HepG2 (cell line): Measurements from ENCODE around the gene UBE2N. TPM values are rescaled to one million over a fixed set of nuclear protein-coding genes. Genes with fewer than 3 reads are reported as not detected.

Source experiments
- AHR ChIP-seq: IDR thresholded peaks from 2 replicates; pipeline ENCODE4 v1.6.1; 2018; ENCODE audit warnings: missing genetic modification reagents, missing compliant biosample characterization
- CBX5 ChIP-seq: sonication (generic); formaldehyde crosslinking; IDR thresholded peaks from 2 replicates; pipeline ENCODE4 v1.4.0; 2020; ENCODE audit warnings: missing genetic modification reagents, borderline replicate concordance
- FOXA3 ChIP-seq: IDR thresholded peaks from 2 replicates; pipeline ENCODE4 v1.6.1; 2016; ENCODE audit warnings: missing genetic modification reagents, missing compliant biosample characterization
- FOXJ3 ChIP-seq: sonication (generic); formaldehyde crosslinking; IDR thresholded peaks from 2 replicates; pipeline ENCODE4 v1.4.0; 2020; ENCODE audit warnings: missing genetic modification reagents, mild to moderate bottlenecking, borderline replicate concordance
- HIVEP1 ChIP-seq: sonication (generic); formaldehyde crosslinking; IDR thresholded peaks from 2 replicates; pipeline ENCODE4 v1.4.0; 2020; ENCODE audit warnings: mild to moderate bottlenecking, missing genetic modification reagents
- IKZF5 ChIP-seq: IDR thresholded peaks from 2 replicates; pipeline ENCODE4 v1.6.1; 2018; ENCODE audit warnings: missing genetic modification reagents, mild to moderate bottlenecking, missing compliant biosample characterization
- KAT8 ChIP-seq: IDR thresholded peaks from 2 replicates; pipeline ENCODE4 v1.6.1; 2016; ENCODE audit warnings: missing genetic modification reagents, missing compliant biosample characterization
- KMT2B ChIP-seq: IDR thresholded peaks from 2 replicates; pipeline ENCODE4 v1.6.1; 2016; ENCODE audit warnings: missing genetic modification reagents, missing compliant biosample characterization
- LRRFIP1 ChIP-seq: sonication (generic); formaldehyde crosslinking; conservative IDR thresholded peaks from 2 replicates; pipeline ENCODE4 v1.4.0; 2020; ENCODE audit warnings: missing genetic modification reagents
- MEIS1 ChIP-seq: sonication (generic); formaldehyde crosslinking; IDR thresholded peaks from 2 replicates; pipeline ENCODE4 v1.9.0; 2021; ENCODE audit warnings: mild to moderate bottlenecking, missing genetic modification reagents, moderate library complexity, borderline replicate concordance
- MXD1 ChIP-seq: sonication (generic); formaldehyde crosslinking; IDR thresholded peaks from 2 replicates; pipeline ENCODE4 v1.4.0; 2020; ENCODE audit warnings: mild to moderate bottlenecking, missing genetic modification reagents
- SALL2 ChIP-seq: sonication (generic); formaldehyde crosslinking; IDR thresholded peaks from 2 replicates; pipeline ENCODE4 v1.8.1; 2023; ENCODE audit warnings: mild to moderate bottlenecking, missing genetic modification reagents, inconsistent platforms
- SP140L ChIP-seq: sonication (generic); formaldehyde crosslinking; IDR thresholded peaks from 2 replicates; pipeline ENCODE4 v1.4.0; 2020; ENCODE audit warnings: missing genetic modification reagents, borderline replicate concordance
- SSRP1 ChIP-seq: IDR thresholded peaks from 2 replicates; pipeline ENCODE4 v1.6.1; 2016; ENCODE audit warnings: control low read depth
- TAF1 ChIP-seq: sonication (generic); formaldehyde crosslinking; IDR thresholded peaks from 2 replicates; pipeline ENCODE4 v1.4.0; 2020; ENCODE audit warnings: missing genetic modification reagents
- THRA ChIP-seq: sonication (generic); formaldehyde crosslinking; IDR thresholded peaks from 2 replicates; pipeline ENCODE4 v1.4.0; 2020; ENCODE audit warnings: missing genetic modification reagents, borderline replicate concordance
- YEATS2 ChIP-seq: sonication (generic); formaldehyde crosslinking; IDR thresholded peaks from 2 replicates; pipeline ENCODE4 v1.4.0; 2020; ENCODE audit warnings: missing genetic modification reagents, borderline replicate concordance
- ZBTB38 ChIP-seq: sonication (generic); formaldehyde crosslinking; IDR thresholded peaks from 2 replicates; pipeline ENCODE4 v1.5.1; 2020; ENCODE audit warnings: mild to moderate bottlenecking, missing genetic modification reagents
- ZHX1 ChIP-seq: sonication (generic); formaldehyde crosslinking; IDR thresholded peaks from 2 replicates; pipeline ENCODE4 v1.8.1; 2022; ENCODE audit warnings: low read depth, mild to moderate bottlenecking, missing genetic modification reagents
- ZNF292 ChIP-seq: sonication (generic); formaldehyde crosslinking; IDR thresholded peaks from 2 replicates; pipeline ENCODE4 v1.8.1; 2022; ENCODE audit warnings: mild to moderate bottlenecking, low read depth, missing genetic modification reagents, borderline replicate concordance
- ZNF335 ChIP-seq: sonication (generic); formaldehyde crosslinking; IDR thresholded peaks from 2 replicates; pipeline ENCODE4 v1.4.0; 2020; ENCODE audit warnings: missing genetic modification reagents
- ZNF660 ChIP-seq: sonication (generic); formaldehyde crosslinking; IDR thresholded peaks from 2 replicates; pipeline ENCODE4 v1.5.1; 2020; ENCODE audit warnings: mild to moderate bottlenecking, low read depth, missing genetic modification reagents, borderline replicate concordance
- polyA plus RNA-seq, 8 experiments: library from polyadenylated mRNA; depleted of rRNA in 3 of 8; stranded (reverse) in 7 of 8; unstranded in 1 of 8; fragments of >200 nt; fragmentation: Illumina TruSeq in 4 of 8; extraction: Trizol in 4 of 8; gene quantifications; 2 replicates each; pipeline versions ENCODE4 v1.2.1 to v1.2.3, GENCODE V29; 2011 to 2016; ENCODE audit warnings: low read depth in 4 of 8, missing spikeins in 1 of 8, mixed read lengths in 1 of 8; ENCODE audit not compliant: insufficient read depth in 1 of 8
- total RNA-seq, 5 experiments: library from RNA; depleted of rRNA; stranded (reverse); fragments of >200 nt; fragmentation: Illumina TruSeq; extraction: Trizol; gene quantifications; 2 replicates each; pipeline ENCODE4 v1.2.3, GENCODE V29; 2016; ENCODE audit warnings: low read depth in 1 of 5

The UBE2N gene
- total and polyA plus RNA-seq, 2 of the 13 experiments (the other 11 are each of a cell fraction or from before 2014, with no cell fraction given) = 188 to 197 TPM

- TF ChIP-seq LRRFIP1 (CRISPR knock-in tag) = 0 out of 2 replicates have a peak, but pooled peaks have one; percentile 59
- TF ChIP-seq SP140L (CRISPR knock-in tag) = no peak
- no peak for TF ChIP-seq MEIS1
- peak; percentile 96 for TF ChIP-seq TAF1 (CRISPR knock-in tag)
- peak; percentile 65; the same call in 1 of the 2 replicates for TF ChIP-seq HIVEP1 (CRISPR knock-in tag)
- peak; percentile 84 for TF ChIP-seq CBX5 (CRISPR knock-in tag)
- no peak for TF ChIP-seq SSRP1 (CRISPR knock-in tag)
- TF ChIP-seq THRA (CRISPR knock-in tag) = peak; percentile 75
- peak; percentile 68; the same call in 1 of the 2 replicates for TF ChIP-seq YEATS2 (CRISPR knock-in tag)
- peak; percentile 80; the same call in 1 of the 2 replicates for TF ChIP-seq SALL2 (CRISPR knock-in tag)
- TF ChIP-seq AHR (CRISPR knock-in tag) = peak; percentile 73; the same call in 1 of the 2 replicates
- peak; percentile 92 for TF ChIP-seq ZHX1 (CRISPR knock-in tag)
- TF ChIP-seq ZNF292 (CRISPR knock-in tag) = peak; percentile 59
- TF ChIP-seq ZNF660 (CRISPR knock-in tag) = no peak
- peak; percentile 56; the same call in 1 of the 2 replicates for TF ChIP-seq FOXJ3
- peak; percentile 91 for TF ChIP-seq KAT8 (CRISPR knock-in tag)
- peak; percentile 37; the same call in 1 of the 2 replicates for TF ChIP-seq ZBTB38 (CRISPR knock-in tag)
- TF ChIP-seq FOXA3 (CRISPR knock-in tag) = peak; percentile 34; the same call in 1 of the 2 replicates
- TF ChIP-seq IKZF5 (CRISPR knock-in tag) = peak; percentile 65; the same call in 1 of the 2 replicates
- TF ChIP-seq MXD1 (CRISPR knock-in tag) = peak; percentile 75; the same call in 1 of the 2 replicates
- peak; percentile 84 for TF ChIP-seq KMT2B (CRISPR knock-in tag)
- peak; percentile 43; the same call in 1 of the 2 replicates for TF ChIP-seq ZNF335 (CRISPR knock-in tag)
Observed at GRCh38 chr12:93467351-93468007, 25.7 kb upstream of the UBE2N start, which contains the start of gene MRPL42 (continued).
